WTC11 (cell line): ENCODE results near the gene ADAP1. TPM values are rescaled to one million over a fixed set of nuclear protein-coding genes. Genes with fewer than 3 reads are reported as not detected.

Experiments
- ATAC-seq: fragments of 200-7000 bp; cut with Tn5 transposase; 2 replicates; pipeline ENCODE4 v1.10.0; 2021; ENCODE audit warnings: mild to moderate bottlenecking, moderate library complexity
- CTCF ChIA-PET: fragments of 300-600 bp; sonication (Branson Sonifier 250); formaldehyde crosslinking; loops from one replicate; lab custom pipeline; 2021; ENCODE audit warnings: antibody characterized with exemption; lab: Charles Lee
- POLR2A ChIA-PET: fragments of 350-600 bp; sonication (Branson Sonifier 250); formaldehyde crosslinking; loops from one replicate; lab custom pipeline; 2021; ENCODE audit warnings: antibody characterized with exemption; lab: Charles Lee
- DNase-seq: peaks from one replicate; pipeline ENCODE4 v3.0.0; 2021; ENCODE audit warnings: low spot score
- H3K27ac Mint-ChIP-seq: 2 replicates; pipeline ENCODE4 v1.8.0; 2021; ENCODE audit warnings: mixed read lengths
- H3K27me3 Mint-ChIP-seq: 2 replicates; pipeline ENCODE4 v1.8.0; 2021; ENCODE audit warnings: low read depth, mild to moderate bottlenecking, moderate library complexity, mixed read lengths
- H3K36me3 Mint-ChIP-seq: 2 replicates; pipeline ENCODE4 v1.8.0; 2021; ENCODE audit warnings: mixed read lengths
- H3K4me1 Mint-ChIP-seq: 2 replicates; pipeline ENCODE4 v1.8.0; 2022; ENCODE audit warnings: mixed read lengths
- H3K4me3 Mint-ChIP-seq: 2 replicates; pipeline ENCODE4 v1.8.0; 2021; ENCODE audit warnings: mild to moderate bottlenecking, moderate library complexity, mixed read lengths
- H3K9me3 Mint-ChIP-seq: 2 replicates; pipeline ENCODE4 v1.8.0; 2021; ENCODE audit warnings: mixed read lengths
- ATF6 ChIP-seq: sonication (generic); formaldehyde crosslinking; IDR thresholded peaks from 2 replicates; pipeline ENCODE4 v1.8.1; 2023; ENCODE audit warnings: mild to moderate bottlenecking, missing genetic modification reagents
- CDX4 ChIP-seq: fragments of 250-450 bp; sonication (Bioruptor Pico); IDR thresholded peaks from 2 replicates; pipeline ENCODE4 v1.9.0; 2021; ENCODE audit warnings: moderate library complexity, mild to moderate bottlenecking, inconsistent platforms, borderline replicate concordance
- CREB1 ChIP-seq: sonication (generic); formaldehyde crosslinking; IDR thresholded peaks from 2 replicates; pipeline ENCODE4 v1.8.0; 2023; ENCODE audit warnings: mild to moderate bottlenecking, missing genetic modification reagents
- CREM ChIP-seq: sonication (generic); formaldehyde crosslinking; IDR thresholded peaks from 2 replicates; pipeline ENCODE4 v1.8.1; 2022; ENCODE audit warnings: mild to moderate bottlenecking, missing genetic modification reagents, moderate library complexity
- ERG ChIP-seq: fragments of 250-450 bp; sonication (Bioruptor Pico); IDR thresholded peaks from 2 replicates; pipeline ENCODE4 v1.8.0; 2021; ENCODE audit warnings: mild to moderate bottlenecking
- FOXK1 ChIP-seq: sonication (generic); formaldehyde crosslinking; IDR thresholded peaks from 2 replicates; pipeline ENCODE4 v1.8.0; 2022; ENCODE audit warnings: mild to moderate bottlenecking, moderate library complexity, missing genetic modification reagents
- GABPB1 ChIP-seq: sonication (generic); formaldehyde crosslinking; IDR thresholded peaks from 2 replicates; pipeline ENCODE4 v1.8.1; 2023; ENCODE audit warnings: mild to moderate bottlenecking, missing genetic modification reagents
- HMGA2 ChIP-seq: fragments of 250-450 bp; sonication (Bioruptor Pico); IDR thresholded peaks from 2 replicates; pipeline ENCODE4 v1.4.0; 2021; ENCODE audit warnings: mild to moderate bottlenecking, moderate library complexity
- NFATC4 ChIP-seq: fragments of 250-450 bp; sonication (Bioruptor Pico); IDR thresholded peaks from 2 replicates; pipeline ENCODE4 v1.9.0; 2021; ENCODE audit warnings: mild to moderate bottlenecking
- NFYB ChIP-seq: sonication (generic); formaldehyde crosslinking; conservative IDR thresholded peaks from 2 replicates; pipeline ENCODE4 v1.8.0; 2022; ENCODE audit warnings: low read depth, missing genetic modification reagents
- OVOL2 ChIP-seq: fragments of 250-450 bp; sonication (Bioruptor Pico); IDR thresholded peaks from 2 replicates; pipeline ENCODE4 v1.9.0; 2021; ENCODE audit warnings: mild to moderate bottlenecking, borderline replicate concordance
- ZBTB21 ChIP-seq: sonication (generic); formaldehyde crosslinking; IDR thresholded peaks from 2 replicates; pipeline ENCODE4 v1.8.1; 2023; ENCODE audit warnings: mild to moderate bottlenecking, missing genetic modification reagents, borderline replicate concordance
- ZNF425 ChIP-seq: fragments of 250-450 bp; sonication (Bioruptor Pico); conservative IDR thresholded peaks from 2 replicates; pipeline ENCODE4 v1.9.0; 2021; ENCODE audit warnings: mild to moderate bottlenecking
- ZNF532 ChIP-seq: fragments of 250-450 bp; sonication (Bioruptor Pico); IDR thresholded peaks from 2 replicates; pipeline ENCODE4 v1.9.0; 2021; ENCODE audit warnings: mild to moderate bottlenecking, borderline replicate concordance
- ZSCAN18 ChIP-seq: fragments of 250-450 bp; sonication (Bioruptor Pico); IDR thresholded peaks from 2 replicates; pipeline ENCODE4 v2.1.2; 2022; ENCODE audit warnings: mild to moderate bottlenecking, moderate library complexity
- total RNA-seq: library from RNA; stranded (reverse); gene quantifications from 3 replicates; pipeline ENCODE4 v1.2.3, GENCODE V29; 2021

The ADAP1 gene
- total RNA-seq, 1 experiment from 2014 or later = 4.3 TPM

- TF ChIP-seq ERG (CRISPR knock-in tag) (no peak), CREM (CRISPR knock-in tag) (no peak), FOXK1 (CRISPR knock-in tag) (no peak), ZBTB21 (CRISPR knock-in tag) (no peak), HMGA2 (CRISPR knock-in tag) (no peak)
Observed at GRCh38 chr7:967361-968082, 13.0 kb upstream of the ADAP1 start (continued).

- Mint-ChIP-seq H3K27me3 (no peaks in the 10 kb centered on the region), H3K36me3 (peaks cover 26% of the 10 kb centered on the region), H3K4me3 (no peak overlapping the region), H3K9me3 (no peaks in the 10 kb centered on the region), H3K4me1 (peaks cover 6% of the 10 kb centered on the region; the same call in 1 of the 2 replicates), H3K27ac (peak overlapping the region; percentile 93)
- TF ChIP-seq CREB1 (CRISPR knock-in tag) (no peak), OVOL2 (CRISPR knock-in tag) (no peak), ATF6 (no peak), NFATC4 (CRISPR knock-in tag) (no peak), ZSCAN18 (CRISPR knock-in tag) (no peak), NFYB (CRISPR knock-in tag) (no peak)
- ChIA-PET POLR2A (interaction anchor here (0.6 kb wide), 1 partner anchor 1534 kb away, joined by 5 read pairs; no protein-coding TSS in a partner anchor), CTCF (interaction anchor here (1.1 to 1.5 kb wide), 3 partner anchors 9 to 209 kb away, joined by 3 to 13 read pairs (median 4); no protein-coding TSS in a partner anchor)
- ATAC-seq = no peak
- DNase-seq = no peak
Observed at GRCh38 chr7:966291-967069, 12.0 kb upstream of the ADAP1 start.

GRCh38 chr7:964401-965231, 10.1 kb upstream of the ADAP1 start:
- Mint-ChIP-seq H3K36me3 (peaks cover 19% of the 10 kb centered on the region), H3K4me1 (peaks cover 6% of the 10 kb centered on the region; the same call in 1 of the 2 replicates), H3K27me3 (no peaks in the 10 kb centered on the region), H3K27ac (peak overlapping the region; percentile 66), H3K4me3 (no peak overlapping the region), H3K9me3 (no peaks in the 10 kb centered on the region)
- POLR2A ChIA-PET = interaction anchor here (0.6 kb wide), 1 partner anchor 1356 kb away, joined by 5 read pairs; no protein-coding TSS in a partner anchor
- CTCF ChIA-PET = interaction anchor here (0.5 to 0.9 kb wide), 2 partner anchors 56 to 111 kb away, joined by 3 read pairs; no protein-coding TSS in a partner anchor
- DNase-seq (peak; percentile 20), ATAC-seq (peak; percentile 46)
- TF ChIP-seq HMGA2 (CRISPR knock-in tag) (no peak), ZNF532 (CRISPR knock-in tag) (no peak), GABPB1 (CRISPR knock-in tag) (no peak), ZNF425 (CRISPR knock-in tag) (no peak), CDX4 (CRISPR knock-in tag) (no peak)
